Mesenchymal stem cell (in vitro differentiated cells and primary cell): ENCODE measurements around the gene HDHD3.

Experiments
- DNase-seq: peaks from one replicate; pipeline ENCODE4 v3.0.0-alpha.2; 2013
- H2AFZ ChIP-seq: one replicate; pipeline ENCODE4 v1.6.1; 2013; ENCODE audit warnings: low read depth, mild to moderate bottlenecking, control low read depth, inconsistent platforms, low read length, moderate library complexity
- H2AK5ac ChIP-seq: 2 replicates; pipeline ENCODE4 v1.6.1; 2013; ENCODE audit warnings: low read length, moderate library complexity, mild to moderate bottlenecking, inconsistent platforms; ENCODE audit not compliant: severe bottlenecking
- H2BK120ac ChIP-seq: one replicate; pipeline ENCODE4 v1.6.1; 2013; ENCODE audit warnings: low read depth, mild to moderate bottlenecking, inconsistent platforms, low read length, moderate library complexity
- H2BK12ac ChIP-seq, 2 experiments: one replicate each; pipeline ENCODE4 v1.6.1; 2013; ENCODE audit warnings: inconsistent platforms in 2 of 2, low read length in 2 of 2, mild to moderate bottlenecking in 2 of 2, moderate library complexity in 2 of 2, control low read depth in 1 of 2
- H2BK15ac ChIP-seq: one replicate; pipeline ENCODE4 v1.6.1; 2013; ENCODE audit warnings: mild to moderate bottlenecking, low read depth, inconsistent platforms; ENCODE audit not compliant: poor library complexity, severe bottlenecking
- H2BK5ac ChIP-seq: 2 replicates; pipeline ENCODE4 v1.6.1; 2013; ENCODE audit warnings: low read depth, mild to moderate bottlenecking, low read length, control low read depth, inconsistent platforms; ENCODE audit not compliant: poor library complexity, severe bottlenecking
- H3K14ac ChIP-seq, 2 experiments: one replicate each; pipeline ENCODE4 v1.6.1; 2013; ENCODE audit warnings: inconsistent platforms in 2 of 2, low read length in 2 of 2, control low read depth in 1 of 2, mild to moderate bottlenecking in 1 of 2, moderate library complexity in 1 of 2
- H3K18ac ChIP-seq, 2 experiments: one replicate each; pipeline ENCODE4 v1.6.1; 2013; ENCODE audit warnings: inconsistent platforms in 2 of 2, low read length in 2 of 2, control low read depth in 1 of 2, low read depth in 1 of 2, mild to moderate bottlenecking in 1 of 2
- H3K23ac ChIP-seq, 2 experiments: one replicate each; pipeline ENCODE4 v1.6.1; 2013; ENCODE audit warnings: inconsistent platforms in 2 of 2, low read length in 2 of 2, mild to moderate bottlenecking in 2 of 2, moderate library complexity in 2 of 2, control low read depth in 1 of 2
- H3K27ac ChIP-seq: 2 replicates; pipeline ENCODE4 v1.5.1; 2013; ENCODE audit warnings: mild to moderate bottlenecking, moderate library complexity, low read length, control low read depth, inconsistent platforms; ENCODE audit not compliant: poor library complexity, severe bottlenecking
- H3K27me3 ChIP-seq, 2 experiments: 2 replicates each; pipeline versions ENCODE4 v1.6.1 to v1.7.0; 2013; ENCODE audit warnings: low read length in 2 of 2, mild to moderate bottlenecking in 2 of 2, moderate library complexity in 2 of 2, control low read depth in 1 of 2, inconsistent platforms in 1 of 2; ENCODE audit not compliant: control insufficient read depth in 1 of 2, insufficient read depth in 1 of 2
- H3K36me3 ChIP-seq, 2 experiments: 2 replicates each; pipeline versions ENCODE4 v1.6.1 to v1.7.0; 2013; ENCODE audit warnings: low read length in 2 of 2, control low read depth in 1 of 2, inconsistent platforms in 1 of 2, low read depth in 1 of 2, mild to moderate bottlenecking in 1 of 2; ENCODE audit not compliant: insufficient read depth in 2 of 2, control insufficient read depth in 1 of 2
- H3K4ac ChIP-seq, 2 experiments: one replicate each; pipeline ENCODE4 v1.6.1; 2013; ENCODE audit warnings: inconsistent platforms in 2 of 2, low read length in 2 of 2, mild to moderate bottlenecking in 2 of 2, moderate library complexity in 2 of 2, control low read depth in 1 of 2, low read depth in 1 of 2
- H3K4me1 ChIP-seq: 2 replicates; pipeline ENCODE4 v1.6.1; 2013; ENCODE audit warnings: low read depth, low read length, control low read depth; ENCODE audit not compliant: control insufficient read depth, insufficient read depth
- H3K4me2 ChIP-seq: 2 replicates; pipeline ENCODE4 v1.6.1; 2013; ENCODE audit warnings: low read length, mild to moderate bottlenecking, inconsistent platforms; ENCODE audit not compliant: poor library complexity, severe bottlenecking
- H3K4me3 ChIP-seq, 2 experiments: 2 replicates each; pipeline versions ENCODE4 v1.5.1 to v1.7.0; 2013; ENCODE audit warnings: low read length in 2 of 2, mild to moderate bottlenecking in 2 of 2, control low read depth in 1 of 2, low read depth in 1 of 2; ENCODE audit not compliant: insufficient read depth in 1 of 2
- H3K79me1 ChIP-seq: replicated peaks from 2 replicates; pipeline ENCODE4 v1.6.1; 2013; ENCODE audit warnings: mild to moderate bottlenecking, control low read depth, low read length, inconsistent platforms; ENCODE audit not compliant: poor library complexity, severe bottlenecking
- H3K9ac ChIP-seq: 2 replicates; pipeline ENCODE4 v1.7.0; 2013; ENCODE audit warnings: mild to moderate bottlenecking, low read length, moderate library complexity
- H3K9me3 ChIP-seq: 2 replicates; pipeline ENCODE4 v1.7.0; 2013; ENCODE audit warnings: mild to moderate bottlenecking, low read length; ENCODE audit not compliant: control insufficient read depth
- H4K8ac ChIP-seq: one replicate; pipeline ENCODE4 v1.6.1; 2013; ENCODE audit warnings: inconsistent platforms, mild to moderate bottlenecking, low read length, moderate library complexity
- H4K91ac ChIP-seq: one replicate; pipeline ENCODE4 v1.6.1; 2013; ENCODE audit warnings: mild to moderate bottlenecking, low read length, inconsistent platforms
- WGBS: methylation state at CpG from one replicate; pipeline ENCODE4 v1.1.7; 2013; ENCODE audit warnings: mixed read lengths; 5-methylcytosine and 5-hydroxymethylcytosine counted together

The HDHD3 gene

DNA sequence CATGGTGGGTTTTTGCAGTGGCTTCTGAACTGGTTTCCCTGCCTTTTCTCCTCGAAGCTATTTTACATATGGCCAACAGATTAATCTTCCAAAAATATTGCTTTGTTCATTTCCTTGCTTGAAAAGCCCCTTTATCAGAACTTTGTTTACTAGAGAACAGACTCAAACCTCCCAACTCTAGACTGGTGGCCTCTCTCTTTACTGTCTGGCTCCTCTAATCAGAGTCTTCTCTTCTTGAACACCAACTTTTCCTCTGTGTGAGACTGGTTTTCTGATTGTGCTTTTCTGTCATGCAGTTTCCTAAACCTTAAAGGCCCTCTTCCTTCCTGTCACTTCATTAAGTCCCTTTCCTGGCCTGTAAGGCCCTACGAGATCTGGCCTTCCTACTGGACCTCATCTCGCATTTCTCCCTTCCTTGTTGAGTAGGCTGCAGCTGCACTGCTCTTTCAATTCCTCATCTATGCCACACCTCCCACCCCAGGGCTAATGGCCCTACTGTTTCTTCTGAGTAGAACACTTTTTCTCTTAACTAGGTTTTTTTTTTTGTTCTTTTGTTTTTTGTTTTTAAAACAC, 39.4 kb upstream of the HDHD3 start:
- 83% methylated on average over 3 of the region's 3 CpGs for WGBS

GRCh38 chr9:113410207-113410864, 33.5 kb upstream of the HDHD3 start, which contains the start of the genes C9orf43 and POLE3:
Gene C9orf43, plus strand, starts transcription at chr9:113410747. Its CDS starts 2,747 bp downstream, at chr9:113413494.
Gene POLE3, minus strand, starts transcription at chr9:113410675. Its CDS starts 382 bp downstream, at chr9:113410293.
- Histone ChIP-seq H4K91ac (peak within 1 kb of the TSS; percentile 100), H3K36me3 (peaks cover 11 to 20% of the 10 kb centered on the region in 2 experiments), H3K23ac (peak within 1 kb of the TSS in 1 of 2 experiments; percentile 65), H2AFZ (peak within 1 kb of the TSS; percentile 49), H2BK12ac (peak within 1 kb of the TSS in 1 of 2 experiments; percentile 3), H3K27me3 (no peaks in the 10 kb centered on the region), H3K79me1 (peaks cover 12% of the 10 kb centered on the region), H3K9me3 (no peaks in the 10 kb centered on the region), H2AK5ac (no peak within 1 kb of the TSS), H3K4ac (peak within 1 kb of the TSS; percentile 83 to 95), H2BK15ac (peak within 1 kb of the TSS; percentile 92), H3K4me3 (peak within 1 kb of the TSS; percentile 69 to 98), H4K8ac (peak within 1 kb of the TSS; percentile 100), H2BK120ac (peak within 1 kb of the TSS; percentile 100), H3K4me2 (peak within 1 kb of the TSS; percentile 87), H3K27ac (peak within 1 kb of the TSS; percentile 100), H3K18ac (peak within 1 kb of the TSS; percentile 98 to 99), H2BK5ac (peak within 1 kb of the TSS; percentile 97), H3K9ac (peak within 1 kb of the TSS; percentile 99), H3K4me1 (peaks cover 7% of the 10 kb centered on the region), H3K14ac (no peak within 1 kb of the TSS)
- under 1% methylated on average over 53 of the region's 61 CpGs for WGBS
- peak; percentile 98 for DNase-seq

More for the DNA sequence above, 39.4 kb upstream of the HDHD3 start:
- no peaks in the 10 kb centered on the region for H3K27me3 ChIP-seq
- no peaks in the 10 kb centered on the region for H3K36me3 ChIP-seq
- no peak overlapping the region for H3K23ac ChIP-seq
- no peak overlapping the region for H2BK5ac ChIP-seq
- no peak overlapping the region for H2AK5ac ChIP-seq
- H3K4me2 ChIP-seq = no peak overlapping the region
- peak overlapping the region; percentile 89 for H4K8ac ChIP-seq
- no peak overlapping the region for H2BK12ac ChIP-seq
- H3K27ac ChIP-seq = no peak overlapping the region
- no peak overlapping the region for H2BK120ac ChIP-seq
- H3K4me1 ChIP-seq = peaks cover 3% of the 10 kb centered on the region
- no peaks in the 10 kb centered on the region for H3K9me3 ChIP-seq
- no peak for DNase-seq
- H2AFZ ChIP-seq = no peak overlapping the region
- no peak overlapping the region for H3K4ac ChIP-seq
- no peak overlapping the region for H3K9ac ChIP-seq
- H3K18ac ChIP-seq = no peak overlapping the region
- no peak overlapping the region for H2BK15ac ChIP-seq
- no peak overlapping the region for H3K4me3 ChIP-seq
- no peaks in the 10 kb centered on the region for H3K79me1 ChIP-seq
- H4K91ac ChIP-seq = no peak overlapping the region
- H3K14ac ChIP-seq = no peak overlapping the region

GRCh38 chr9:113409883-113410206, 33.1 kb upstream of the HDHD3 start:
- no peak overlapping the region for H2BK15ac ChIP-seq
- DNase-seq = no peak
- H2BK120ac ChIP-seq = no peak overlapping the region
- H3K79me1 ChIP-seq = peaks cover 12% of the 10 kb centered on the region
- H3K27ac ChIP-seq = peak overlapping the region; percentile 100
- peak overlapping the region; percentile 49 for H2AFZ ChIP-seq
- no peak overlapping the region for H2BK12ac ChIP-seq
- H2AK5ac ChIP-seq = no peak overlapping the region
- peak overlapping the region; percentile 87 for H3K4me2 ChIP-seq
- peak overlapping the region; percentile 91 for H4K91ac ChIP-seq
- peak overlapping the region; percentile 99 for H3K9ac ChIP-seq
- H4K8ac ChIP-seq = peak overlapping the region; percentile 63
- 0% methylated on average over 20 of the region's 20 CpGs for WGBS
- peaks cover 7% of the 10 kb centered on the region for H3K4me1 ChIP-seq
- no peak overlapping the region for H3K23ac ChIP-seq
- no peak overlapping the region for H3K14ac ChIP-seq
- H3K27me3 ChIP-seq = no peaks in the 10 kb centered on the region
- H3K36me3 ChIP-seq = peaks cover 11 to 20% of the 10 kb centered on the region in 2 experiments
- peak overlapping the region; percentile 34 to 99 for H3K18ac ChIP-seq
- H3K4me3 ChIP-seq = peak overlapping the region; percentile 69 to 98
- no peak overlapping the region for H2BK5ac ChIP-seq
- peak overlapping the region; percentile 12 to 55 for H3K4ac ChIP-seq
- H3K9me3 ChIP-seq = no peaks in the 10 kb centered on the region

GRCh38 chr9:113409481-113409880, 32.7 kb upstream of the HDHD3 start:
- peaks cover 11 to 20% of the 10 kb centered on the region in 2 experiments for H3K36me3 ChIP-seq
- H3K79me1 ChIP-seq = peaks cover 12% of the 10 kb centered on the region
- H3K4me1 ChIP-seq = peaks cover 7% of the 10 kb centered on the region
- H3K9ac ChIP-seq = peak overlapping the region; percentile 99
- no peak overlapping the region for H4K8ac ChIP-seq
- H3K23ac ChIP-seq = no peak overlapping the region
- no peak overlapping the region for H2BK120ac ChIP-seq
- H2AFZ ChIP-seq = peak overlapping the region; percentile 49
- peak overlapping the region; percentile 100 for H3K27ac ChIP-seq
- H3K4me3 ChIP-seq = peak overlapping the region; percentile 69 to 98
- H3K4me2 ChIP-seq = peak overlapping the region; percentile 87
- H2BK12ac ChIP-seq = no peak overlapping the region
- no peak overlapping the region for H3K4ac ChIP-seq
- H2AK5ac ChIP-seq = no peak overlapping the region
- H2BK5ac ChIP-seq = no peak overlapping the region
- 65% methylated on average over 10 of the region's 10 CpGs for WGBS
- no peaks in the 10 kb centered on the region for H3K27me3 ChIP-seq
- no peak overlapping the region for H2BK15ac ChIP-seq
- H4K91ac ChIP-seq = no peak overlapping the region
- no peaks in the 10 kb centered on the region for H3K9me3 ChIP-seq
- H3K14ac ChIP-seq = no peak overlapping the region
- no peak for DNase-seq
- no peak overlapping the region for H3K18ac ChIP-seq
